Measurements from ENCODE around the gene SDS.

Gene SDS

GRCh38 chr12:113408756-113409298 lies 5.1 kb upstream of the SDS start:
- TF ChIP-seq CTCF (IDR thresholded peaks at IDR 0.05) (no peak), ZFX (IDR thresholded peaks at IDR 0.05; ENCODE audit: borderline replicate concordance) (no peak)
- H3K27ac ChIP-seq, result no peak overlapping the region

- TF ChIP-seq CTCF (IDR thresholded peaks at IDR 0.05) (no peak), ZFX (IDR thresholded peaks at IDR 0.05; ENCODE audit: borderline replicate concordance) (no peak)
- no peak overlapping the region for H3K27ac ChIP-seq
Measured at GRCh38 chr12:113407931-113408600, 4.4 kb upstream of the SDS start.

GRCh38 chr12:113405694-113406093 lies 2.0 kb upstream of the SDS start:
- no peak overlapping the region for H3K27ac ChIP-seq
- TF ChIP-seq ZFX (IDR thresholded peaks at IDR 0.05; ENCODE audit: borderline replicate concordance) (no peak), CTCF (IDR thresholded peaks at IDR 0.05) (no peak)

- no peak overlapping the region for H3K27ac ChIP-seq
- no peak for TF ChIP-seq ZFX (IDR thresholded peaks at IDR 0.05; ENCODE audit: borderline replicate concordance)
Measured at GRCh38 chr12:113402586-113403260, 964 bp downstream of the SDS start.

GRCh38 chr12:113401066-113402000 lies 2.4 kb downstream of the SDS start:
- no peak overlapping the region for H3K27ac ChIP-seq
- TF ChIP-seq CTCF (IDR thresholded peaks at IDR 0.05) (no peak), ZFX (IDR thresholded peaks at IDR 0.05; ENCODE audit: borderline replicate concordance) (no peak)

GRCh38 chr12:113400362-113400761 lies 3.3 kb downstream of the SDS start:
- TF ChIP-seq ZFX (IDR thresholded peaks at IDR 0.05; ENCODE audit: borderline replicate concordance), result no peak
- TF ChIP-seq CTCF (IDR thresholded peaks at IDR 0.05), result no peak
- no peak overlapping the region for H3K27ac ChIP-seq

- TF ChIP-seq ZFX (IDR thresholded peaks at IDR 0.05; ENCODE audit: borderline replicate concordance) (no peak), CTCF (IDR thresholded peaks at IDR 0.05) (no peak)
- H3K27ac ChIP-seq, result no peak overlapping the region
Measured at GRCh38 chr12:113399490-113399889, 4.2 kb downstream of the SDS start.

Data from 22Rv1 (cell line).